ENCODE measurements around the gene KANK4.
"Not testable (repeated sequence)": the region's sequence is repeated elsewhere in the genome, so short reads cannot be mapped to it uniquely, and the experiment has no call there.

Gene KANK4

DNA sequence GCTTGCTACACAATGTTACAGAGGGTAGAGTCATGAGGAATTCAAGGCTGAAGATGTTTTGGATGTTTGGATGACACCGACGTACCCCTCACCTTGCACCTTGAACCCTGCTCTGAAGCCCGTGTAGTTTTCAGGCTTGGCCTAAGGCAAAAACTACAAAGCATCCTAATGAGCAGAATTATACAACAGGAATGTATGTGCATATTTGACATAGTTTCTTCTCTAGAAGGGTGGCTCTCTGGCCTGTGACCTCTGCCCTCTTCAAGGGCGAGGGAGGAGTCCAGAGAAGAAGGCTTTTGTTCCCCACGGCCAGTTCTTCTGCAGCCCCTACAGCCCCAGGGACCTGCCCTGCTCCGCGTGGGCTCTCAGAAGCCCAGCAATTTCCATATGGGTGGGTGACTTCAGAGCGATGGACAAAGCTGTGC is 81.3 kb downstream of the KANK4 start:
- no peak for DNase-seq (ENCODE audit: low read depth in 2 of 2)

DNA sequence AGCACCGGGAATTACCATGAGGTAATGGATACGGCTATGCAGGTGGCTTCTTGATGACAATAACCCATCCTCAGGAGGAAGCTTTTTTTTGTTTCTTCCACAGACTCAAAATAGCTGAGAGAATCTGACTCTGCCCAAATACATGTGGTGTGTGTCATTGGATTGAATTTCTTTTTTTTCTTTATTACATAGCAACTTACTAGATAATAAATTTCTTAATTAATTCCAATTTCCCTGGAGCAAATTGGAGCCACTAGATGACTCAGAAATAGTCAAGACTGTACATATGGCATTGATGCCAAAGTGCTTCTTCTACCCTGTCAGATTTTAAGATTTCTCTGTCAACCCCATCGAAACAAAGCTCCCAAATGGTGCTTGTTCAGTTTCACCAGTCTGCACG is 81.9 kb downstream of the KANK4 start:
- DNase-seq (ENCODE audit: low read depth in 2 of 2) = no peak

DNA sequence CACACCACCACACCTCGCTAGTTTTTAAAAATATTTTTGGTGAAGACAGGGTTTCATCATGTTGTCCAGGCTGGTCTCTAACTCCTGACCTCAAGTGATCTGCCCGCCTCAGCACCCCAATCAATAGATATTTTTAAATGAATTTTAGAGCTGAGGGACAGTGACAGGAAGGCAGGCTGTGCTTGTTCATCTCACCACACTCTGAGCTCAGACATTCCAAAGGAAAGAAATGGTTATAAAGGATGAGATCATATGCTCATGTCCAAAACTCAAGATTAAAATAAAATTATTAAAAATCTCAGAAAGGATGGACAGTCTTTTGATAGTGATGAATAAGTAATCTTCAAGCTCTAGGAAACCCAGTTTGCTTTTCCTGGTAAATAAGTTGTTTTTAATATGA is 83.7 kb downstream of the KANK4 start:
- no peak for DNase-seq (ENCODE audit: low read depth in 2 of 2)

DNA sequence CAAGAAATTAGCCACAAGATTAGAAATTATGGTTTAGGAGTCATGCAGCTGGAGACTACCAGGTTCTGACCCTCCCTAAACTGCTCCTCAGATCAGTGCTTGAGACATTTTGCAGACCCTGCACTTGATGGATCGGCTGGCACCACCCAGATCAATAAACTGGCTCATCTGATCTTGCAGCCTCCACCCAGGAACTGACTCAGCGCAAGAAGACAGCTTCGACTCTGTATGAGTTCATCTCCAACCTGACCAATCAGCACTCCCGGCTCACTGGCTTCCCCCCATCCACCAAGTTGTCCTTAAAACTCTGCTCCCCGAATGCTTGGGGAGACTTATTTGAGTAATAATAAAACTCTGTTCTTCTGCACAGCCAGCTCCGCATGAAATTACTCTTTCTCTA is 84.5 kb downstream of the KANK4 start:
- DNase-seq (ENCODE audit: low read depth in 2 of 2) = no peak

DNA sequence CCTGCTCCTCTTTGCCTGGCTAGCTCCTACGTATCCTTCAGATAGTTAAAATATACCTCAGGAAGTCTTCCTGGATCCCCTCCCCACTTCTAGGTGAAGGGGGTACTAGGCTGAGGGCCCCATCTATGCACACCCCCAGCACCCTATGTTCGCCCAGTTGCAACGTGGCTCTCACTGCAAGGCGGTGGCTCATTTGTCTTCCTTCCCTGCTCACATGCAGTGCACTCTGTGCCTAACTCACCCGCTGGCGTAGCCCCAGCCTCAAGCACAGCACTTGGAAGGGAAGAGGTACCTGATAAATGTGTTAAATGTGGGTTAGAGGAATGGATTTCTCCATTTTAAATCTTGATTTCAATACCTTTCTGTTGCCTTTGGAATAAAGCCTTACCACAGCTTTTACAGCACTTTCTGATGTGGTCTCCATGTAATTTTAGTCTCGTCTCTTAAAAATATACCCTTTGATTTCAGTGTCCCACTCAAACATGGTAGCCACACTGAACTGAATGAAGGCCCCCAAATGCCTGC is 85.2 kb downstream of the KANK4 start:
- no peak for DNase-seq (ENCODE audit: low read depth in 2 of 2)

DNA sequence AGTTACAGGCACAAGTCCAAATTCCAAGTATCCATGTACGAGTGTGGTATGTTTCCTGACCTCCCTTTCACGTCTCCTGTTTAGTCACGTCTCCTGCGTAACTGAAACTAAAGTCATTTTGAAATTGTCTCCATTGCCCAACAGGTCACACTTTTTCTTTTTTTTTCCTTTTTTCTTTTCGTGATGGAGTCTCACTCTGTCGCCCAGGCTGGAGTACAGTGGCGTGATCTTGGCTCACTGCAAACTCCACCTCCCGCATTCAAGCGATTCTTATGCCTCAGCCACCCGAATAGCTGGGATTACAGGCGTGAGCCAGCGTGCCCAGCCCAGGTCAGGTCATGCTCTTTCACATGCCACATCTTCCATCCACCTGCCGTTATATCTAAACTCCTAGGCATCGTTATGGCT is 86.4 kb downstream of the KANK4 start:
- no peak for DNase-seq (ENCODE audit: low read depth in 2 of 2)

DNA sequence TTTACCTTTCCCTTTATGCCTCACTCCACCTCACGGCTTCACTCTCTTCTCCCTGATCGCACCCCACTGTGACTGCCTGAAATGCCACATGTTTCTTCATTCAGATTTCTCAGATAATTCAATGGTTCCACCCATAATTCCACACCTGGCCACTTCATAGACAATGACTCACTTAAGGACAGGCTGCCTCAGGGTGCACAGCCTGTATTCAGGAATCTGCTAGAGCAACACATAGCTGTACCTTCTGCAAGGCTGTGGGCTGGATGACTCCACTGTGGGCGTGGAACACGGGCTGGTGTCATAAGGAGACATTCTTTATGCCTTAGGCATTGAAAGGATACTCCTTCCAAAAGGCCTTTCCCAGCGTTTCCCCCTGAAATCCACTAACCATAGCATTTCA is 88.5 kb downstream of the KANK4 start:
- no peak for DNase-seq (ENCODE audit: low read depth in 2 of 2)

DNA sequence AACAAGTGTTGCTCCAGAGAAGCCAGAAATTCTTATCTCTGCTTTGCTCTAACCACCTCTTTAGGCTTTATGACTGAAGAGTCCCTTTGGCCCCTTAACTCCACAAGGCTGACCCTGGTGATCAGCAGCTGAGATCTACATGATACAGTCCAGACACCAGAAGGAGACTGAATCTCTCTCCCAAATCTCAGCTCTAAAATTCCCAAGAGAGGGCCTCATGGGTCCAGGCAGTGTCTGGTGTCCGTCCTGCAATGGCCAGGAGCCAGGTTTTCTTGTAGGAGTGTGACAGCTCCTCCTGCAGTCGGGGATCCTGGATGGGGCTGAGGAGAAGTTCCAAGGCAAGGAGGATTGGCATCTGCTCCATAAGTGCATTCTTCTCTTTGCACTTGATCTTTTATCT is 89.3 kb downstream of the KANK4 start:
- DNase-seq (ENCODE audit: low read depth in 2 of 2) = no peak

DNA sequence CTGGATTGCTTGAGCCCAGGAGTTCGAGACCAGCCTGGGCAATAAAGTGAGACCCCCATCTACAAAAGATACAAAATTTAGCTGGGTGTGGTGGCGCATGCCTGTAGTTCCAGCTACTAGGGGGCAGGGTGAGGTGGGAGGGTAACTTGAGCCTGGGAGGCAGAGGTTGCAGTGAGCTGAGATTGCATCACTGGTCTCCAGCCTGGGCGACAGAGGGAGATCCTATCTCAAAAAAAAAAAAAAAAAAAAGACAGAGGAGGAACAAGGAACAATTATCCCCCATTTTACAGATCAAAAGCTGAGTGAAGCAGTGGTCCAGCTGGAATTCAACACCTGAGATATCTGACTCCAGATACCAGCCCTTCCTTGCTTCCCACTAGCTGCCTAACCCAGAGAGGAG is 89.8 kb downstream of the KANK4 start:
- no peak for DNase-seq (ENCODE audit: low read depth in 2 of 2)

DNA sequence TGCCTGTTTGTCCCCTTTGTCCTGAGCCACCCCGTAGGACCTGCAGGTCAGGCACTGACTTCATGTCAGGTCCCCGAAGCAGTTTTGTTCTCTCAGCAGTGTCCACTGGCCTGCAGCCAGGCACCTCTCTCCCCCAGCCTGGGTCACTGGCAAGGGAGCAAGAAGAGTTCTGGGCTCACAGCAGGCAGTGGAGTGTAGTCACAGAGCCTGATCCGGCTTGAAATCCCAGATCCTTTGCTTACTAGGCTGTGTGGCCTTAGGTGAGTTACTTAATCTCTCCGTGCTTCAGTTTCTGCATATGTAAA is 90.4 kb downstream of the KANK4 start:
- DNase-seq (ENCODE audit: low read depth in 2 of 2) = no peak

DNA sequence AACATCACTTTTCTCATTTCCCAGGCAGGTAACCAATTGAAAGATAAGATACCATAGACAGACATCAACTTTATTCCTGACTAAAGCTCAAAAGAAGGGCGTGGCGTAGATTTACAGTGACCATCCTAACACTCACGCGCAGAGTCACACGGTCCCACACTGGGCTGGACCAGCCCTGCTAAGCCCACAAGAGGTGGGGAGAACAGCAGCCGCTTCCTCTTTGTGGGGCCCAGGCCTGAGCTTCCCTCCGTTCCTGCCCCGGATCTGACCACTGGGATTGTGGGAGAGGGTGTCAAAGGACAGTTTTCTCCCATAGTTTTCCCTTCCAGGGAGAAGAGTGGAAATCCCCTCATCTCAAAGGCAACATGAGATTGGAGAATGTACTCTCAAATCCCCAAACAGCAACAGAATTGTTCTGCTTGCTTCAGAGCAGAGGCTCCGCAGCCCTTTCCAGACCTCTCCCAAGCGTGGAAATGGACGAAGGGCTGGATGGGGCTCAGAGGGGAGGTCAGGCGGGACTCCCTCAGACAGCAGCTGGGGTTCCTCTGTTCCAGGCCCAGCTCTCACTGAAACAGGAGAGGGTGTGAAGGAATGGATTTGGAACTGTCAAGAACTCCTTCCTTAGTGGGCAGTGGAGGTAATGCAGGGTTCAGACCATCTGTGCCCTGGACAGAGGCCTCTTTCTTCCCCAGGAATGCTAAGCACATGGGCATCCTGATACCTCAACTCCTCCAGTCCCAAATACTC is 90.9 kb downstream of the KANK4 start:
- no peak for DNase-seq (ENCODE audit: low read depth in 2 of 2)

DNA sequence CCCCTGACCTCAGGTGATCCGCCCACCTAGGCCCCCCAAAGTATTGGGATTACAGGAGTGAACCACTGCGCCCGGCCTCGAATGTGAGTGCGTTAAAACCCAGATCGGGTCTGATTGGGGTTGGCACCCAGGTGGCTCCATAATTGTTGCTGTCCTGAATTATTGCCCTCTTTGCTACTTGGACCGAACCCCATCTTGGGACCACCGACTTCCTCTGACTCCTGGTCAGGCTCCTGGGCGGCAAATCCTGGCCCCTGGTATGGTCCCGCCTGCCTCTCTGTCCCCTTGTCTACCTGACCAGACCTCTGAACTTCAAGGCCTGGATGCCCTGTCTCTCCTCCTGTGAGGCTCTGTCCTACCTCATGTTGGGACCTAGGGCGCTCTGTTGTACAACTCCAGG is 91.7 kb downstream of the KANK4 start:
- DNase-seq (ENCODE audit: low read depth in 2 of 2) = no peak

DNA sequence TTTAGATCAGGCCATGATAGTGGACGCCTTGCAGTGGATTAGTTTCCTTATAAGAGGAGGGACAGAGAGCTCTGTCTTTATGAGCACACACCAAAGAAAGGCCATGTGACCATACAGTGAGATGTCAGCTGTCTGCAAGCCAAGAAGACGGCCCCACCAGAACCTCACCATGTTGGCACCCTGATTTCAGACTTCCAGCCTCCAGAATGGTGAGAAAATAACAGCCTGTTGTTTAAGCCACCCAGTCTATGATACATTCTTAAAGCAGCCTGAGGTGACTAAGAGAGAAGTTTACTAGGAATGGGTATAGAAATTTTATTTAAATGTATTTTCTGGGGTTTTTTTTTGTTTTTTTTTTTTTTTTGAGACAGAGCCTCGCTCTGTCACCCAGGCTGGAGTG is 95.1 kb downstream of the KANK4 start:
- DNase-seq (ENCODE audit: low read depth in 2 of 2) = no peak

DNA sequence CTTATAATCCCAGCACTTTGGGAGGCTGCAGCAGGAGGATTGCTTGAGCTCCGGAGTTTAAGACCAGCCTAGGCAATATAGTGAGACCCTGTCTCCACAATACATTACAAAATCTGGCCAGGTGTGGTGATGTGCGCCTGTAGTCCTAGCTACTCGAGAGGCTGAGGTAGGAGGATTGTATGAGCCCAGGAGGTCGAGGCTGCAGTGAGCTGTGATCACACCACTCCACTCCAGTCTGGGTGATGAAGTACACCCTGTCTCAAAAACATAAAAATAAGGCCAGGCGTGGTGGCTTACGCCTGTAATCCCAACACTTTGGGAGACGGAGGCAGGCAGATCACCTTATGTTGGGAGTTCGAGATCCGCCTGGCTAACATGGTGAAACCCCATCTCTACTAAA is 96.9 kb downstream of the KANK4 start:
- DNase-seq (ENCODE audit: low read depth in 2 of 2) = no peak

DNA sequence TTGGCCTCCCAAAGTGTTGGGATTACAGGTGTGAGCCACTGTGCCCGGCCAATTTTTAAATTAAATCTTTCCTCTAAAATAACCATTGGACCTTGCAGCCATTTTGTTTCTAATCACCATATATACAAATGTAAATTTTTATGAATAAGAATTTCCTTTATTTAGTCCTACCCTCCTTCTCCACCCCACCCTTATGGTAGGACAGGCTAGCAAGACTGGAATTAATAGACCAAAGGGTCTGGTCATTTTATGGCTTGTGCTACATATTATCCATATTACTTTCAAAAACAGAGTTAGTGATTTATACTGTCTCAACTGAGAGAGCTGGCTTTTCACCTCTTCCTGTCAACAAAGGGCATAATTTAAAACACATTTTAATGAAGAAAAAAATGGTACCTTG is 98.1 kb downstream of the KANK4 start:
- DNase-seq (ENCODE audit: low read depth in 2 of 2) = no peak

DNA sequence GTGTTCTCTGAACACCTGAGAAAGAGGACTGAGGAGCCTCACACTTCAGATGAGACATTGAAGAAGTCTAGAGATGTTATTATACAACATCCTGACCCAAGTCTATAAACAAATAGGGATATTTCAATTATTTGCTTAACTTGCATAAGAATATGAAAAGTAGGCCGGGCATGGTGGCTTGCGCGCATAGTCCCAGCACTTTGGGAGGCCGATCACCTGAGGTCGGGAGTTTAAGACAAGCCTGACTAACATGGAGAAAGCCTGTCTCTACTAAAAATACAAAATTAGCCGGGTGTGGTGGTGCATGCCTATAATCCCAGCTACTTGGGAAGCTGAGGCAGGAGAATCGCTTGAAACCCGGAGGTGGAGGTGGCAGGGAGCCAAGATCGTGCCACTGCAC is 98.8 kb downstream of the KANK4 start:
- not testable (repeated sequence) for DNase-seq (ENCODE audit: low read depth in 2 of 2)

DNA sequence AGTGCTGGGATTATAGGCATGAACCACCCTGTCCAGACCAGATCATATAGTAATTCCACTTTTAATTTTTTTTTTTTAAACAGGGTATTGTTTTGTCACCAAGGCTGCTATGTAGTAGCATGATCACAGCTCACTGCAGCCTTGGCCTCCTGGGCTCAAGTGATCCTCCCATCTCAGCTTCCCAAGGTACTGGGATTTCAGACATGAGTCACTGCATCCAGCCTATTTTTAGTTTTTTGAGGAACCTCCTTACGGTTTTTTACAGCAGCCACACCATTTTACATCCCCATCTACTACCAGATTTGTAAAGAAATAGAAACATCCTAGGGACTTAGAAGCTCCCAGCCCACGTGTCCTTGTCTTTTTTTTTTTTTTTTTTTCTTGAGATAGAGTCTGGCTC is 100.6 kb downstream of the KANK4 start:
- DNase-seq (ENCODE audit: low read depth in 2 of 2) = no peak

DNA sequence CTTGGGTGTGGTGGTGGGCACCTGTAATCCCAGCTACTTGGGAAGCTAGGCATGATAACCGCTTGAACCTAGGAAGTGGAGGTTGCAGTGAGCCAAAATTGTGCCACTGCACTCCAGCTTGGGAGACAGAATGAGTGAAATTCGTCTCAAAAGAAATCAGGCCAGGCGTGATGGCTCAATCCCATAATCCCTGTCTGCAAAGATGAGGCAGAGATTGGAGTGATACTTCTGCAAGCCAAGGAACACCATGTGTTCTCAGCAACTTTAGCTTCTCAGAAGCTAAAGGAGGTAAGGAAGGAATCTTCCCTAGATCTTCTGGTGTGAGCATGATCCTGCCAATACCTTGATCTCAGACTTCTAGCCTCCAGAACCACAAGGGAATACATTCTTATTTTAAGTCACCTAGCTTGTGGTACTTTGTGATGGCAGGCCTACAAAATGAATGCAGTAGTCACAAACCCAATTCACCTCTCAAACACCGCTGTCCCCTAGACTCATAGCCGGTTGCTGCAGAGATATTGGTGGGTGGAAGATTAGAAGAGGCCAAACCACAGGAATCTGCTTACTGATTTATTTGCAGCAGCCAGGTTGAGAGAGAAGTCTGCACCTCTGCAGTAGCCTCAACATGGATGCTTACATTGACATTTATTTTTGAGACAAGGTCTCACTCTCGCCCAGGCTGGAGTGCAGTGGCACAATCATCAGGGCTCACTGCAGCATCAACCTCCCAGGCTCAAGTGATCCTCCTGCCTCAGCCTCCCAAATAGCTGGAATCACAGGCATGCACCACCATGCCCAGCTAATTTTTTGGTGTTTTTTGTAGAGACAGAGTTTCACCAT is 105.9 kb downstream of the KANK4 start:
- DNase-seq (ENCODE audit: low read depth in 2 of 2) = no peak

DNA sequence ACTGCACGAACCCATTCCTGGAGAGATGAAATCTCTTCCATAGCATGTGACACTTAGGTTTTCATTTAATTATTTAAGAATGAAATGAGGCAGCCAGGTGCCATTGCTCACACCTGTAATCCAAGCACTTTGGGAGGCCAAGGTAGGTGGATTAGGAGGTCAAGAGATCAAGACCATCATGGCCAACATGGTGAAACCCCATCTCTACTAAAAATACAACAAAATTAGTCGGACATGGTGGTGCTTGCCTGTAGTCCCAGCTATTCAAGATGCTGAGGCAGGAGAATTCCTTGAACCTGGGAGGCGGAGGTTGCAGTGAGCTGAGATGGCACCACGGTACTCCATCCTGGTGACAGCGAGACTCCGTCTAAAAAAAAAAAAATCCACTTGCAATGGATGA is 106.8 kb downstream of the KANK4 start:
- no peak for DNase-seq (ENCODE audit: low read depth in 2 of 2)

DNA sequence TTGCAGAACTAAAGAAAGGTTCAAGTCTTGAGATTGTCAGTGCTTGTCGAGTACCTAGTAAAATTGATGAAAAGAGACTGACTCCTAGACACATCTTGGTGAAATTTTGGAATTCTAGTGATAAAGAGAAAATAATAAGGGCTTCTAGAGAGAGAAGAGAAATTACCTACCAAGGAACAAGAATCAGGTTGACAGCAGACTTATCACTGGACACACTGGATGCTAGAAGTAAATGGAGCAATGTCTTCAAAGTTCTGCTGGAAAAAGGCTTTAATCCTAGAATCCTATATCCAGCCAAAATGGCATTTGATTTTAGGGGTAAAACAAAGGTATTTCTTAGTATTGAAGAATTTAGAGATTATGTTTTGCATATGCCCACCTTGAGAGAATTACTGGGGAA is 108.3 kb downstream of the KANK4 start:
- DNase-seq (ENCODE audit: low read depth in 2 of 2) = no peak

DNA sequence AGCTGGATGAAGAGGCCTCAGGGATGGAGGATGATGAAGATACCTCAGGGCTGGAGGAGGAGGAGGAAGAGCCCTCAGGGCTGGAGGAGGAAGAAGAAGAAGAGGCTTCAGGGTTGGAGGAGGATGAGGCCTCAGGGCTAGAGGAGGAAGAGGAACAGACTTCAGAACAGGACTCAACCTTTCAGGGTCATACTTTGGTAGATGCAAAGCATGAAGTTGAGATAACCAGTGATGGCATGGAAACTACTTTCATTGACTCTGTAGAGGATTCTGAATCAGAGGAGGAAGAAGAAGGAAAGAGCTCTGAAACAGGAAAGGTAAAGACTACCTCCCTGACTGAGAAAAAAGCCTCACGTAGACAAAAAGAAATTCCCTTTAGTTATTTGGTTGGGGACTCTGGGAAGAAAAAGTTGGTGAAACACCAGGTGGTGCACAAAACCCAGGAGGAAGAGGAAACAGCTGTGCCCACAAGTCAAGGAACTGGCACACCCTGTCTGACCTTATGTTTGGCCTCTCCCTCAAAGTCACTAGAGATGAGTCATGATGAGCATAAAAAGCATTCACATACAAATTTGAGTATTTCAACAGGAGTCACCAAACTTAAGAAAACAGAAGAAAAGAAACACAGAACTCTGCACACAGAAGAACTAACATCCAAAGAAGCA is 109.2 kb downstream of the KANK4 start:
- DNase-seq (ENCODE audit: low read depth in 2 of 2) = no peak

DNA sequence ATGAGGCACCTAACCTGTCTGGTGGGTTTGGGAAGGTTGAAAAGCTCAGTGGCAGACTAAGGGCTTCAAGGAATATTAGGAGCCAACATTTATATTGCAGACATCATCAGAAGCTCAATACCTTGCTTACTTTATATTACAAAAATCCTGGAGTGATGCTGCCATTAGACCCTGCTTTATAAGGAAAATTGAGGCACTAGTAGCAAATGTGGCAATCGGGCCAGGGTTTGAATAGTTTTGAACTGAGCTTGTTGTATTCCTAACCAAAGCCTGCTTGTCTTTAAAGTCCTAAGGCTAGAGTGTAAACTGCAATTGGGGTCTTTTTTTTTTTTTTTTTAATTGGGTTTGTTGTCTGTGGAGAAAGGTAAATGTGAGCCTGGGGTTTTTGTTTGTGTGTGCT is 110.3 kb downstream of the KANK4 start:
- DNase-seq (ENCODE audit: low read depth in 2 of 2) = no peak

DNA sequence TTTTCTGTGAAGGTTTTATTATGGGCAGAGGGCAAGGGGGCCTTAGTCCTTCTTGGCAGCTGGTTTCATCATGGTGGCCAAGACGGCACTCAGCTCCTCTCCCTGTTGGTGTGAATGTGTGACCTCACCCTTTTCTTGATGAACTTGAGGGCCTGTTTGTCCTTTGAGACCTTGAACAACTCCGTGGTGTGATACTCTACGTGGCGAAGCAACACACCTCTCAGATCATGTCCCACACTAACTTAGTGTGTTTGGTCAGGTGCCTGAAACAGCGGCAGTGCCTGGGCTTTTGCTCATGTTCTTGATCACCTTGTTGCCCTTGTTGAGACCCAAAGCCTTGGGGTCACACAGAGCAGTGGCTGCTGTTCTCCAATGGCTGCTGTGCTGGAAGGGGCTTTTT is 111.1 kb downstream of the KANK4 start:
- no peak for DNase-seq (ENCODE audit: low read depth in 2 of 2)

Data from stimulated activated CD8-positive, alpha-beta memory T cell treated with anti-CD3 and anti-CD28 coated beads, Interleukin-7, amount 100 ng/mL, for 1 hour (primary cell).